ENCODE data around the gene PXMP2. TPM values are rescaled to one million over a fixed set of nuclear protein-coding genes. Genes with fewer than 3 reads are reported as not detected.

PXMP2 gene
- total RNA-seq, 1 donor from 2014 or later: 15.0 TPM

DNA sequence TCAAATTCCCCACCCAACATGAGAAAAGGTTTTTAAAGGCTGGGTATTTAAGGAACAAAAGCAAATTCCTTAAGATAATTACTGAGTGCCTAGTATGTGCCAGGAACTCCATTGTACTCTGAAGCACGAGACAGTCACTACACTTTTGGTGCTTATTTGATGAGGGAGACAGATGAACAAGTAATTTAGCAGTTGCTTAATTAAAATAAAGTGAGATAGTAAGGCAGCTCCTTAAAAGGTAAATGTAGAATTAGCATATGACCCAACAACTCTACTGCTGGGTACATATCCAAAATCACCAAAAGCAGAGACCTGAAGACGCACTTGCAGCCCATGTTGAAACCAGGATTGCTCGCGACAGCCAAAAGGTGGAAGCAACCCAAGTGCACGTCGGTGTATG, 21.6 kb upstream of the PXMP2 start:
- Histone ChIP-seq H3K4me1 (no peaks in the 10 kb centered on the region), H3K27me3 (no peaks in the 10 kb centered on the region), H3K36me3 (peaks cover 5 to 75% of the 10 kb centered on the region in 2 donors), H3K9me3 (no peaks in the 10 kb centered on the region), H3K4me3 (no peak overlapping the region), H3K27ac (no peak overlapping the region)
- intact Hi-C loops (cut with DNase I): no loop called here
- TF ChIP-seq POLR2A (IDR thresholded peaks at IDR 0.05) (no peak), POLR2AphosphoS5 (IDR thresholded peaks at IDR 0.05; ENCODE audit: insufficient read depth in 1 of 2, low read depth in 1 of 2) (no peak)
- TF ChIP-seq, protein P1, sequence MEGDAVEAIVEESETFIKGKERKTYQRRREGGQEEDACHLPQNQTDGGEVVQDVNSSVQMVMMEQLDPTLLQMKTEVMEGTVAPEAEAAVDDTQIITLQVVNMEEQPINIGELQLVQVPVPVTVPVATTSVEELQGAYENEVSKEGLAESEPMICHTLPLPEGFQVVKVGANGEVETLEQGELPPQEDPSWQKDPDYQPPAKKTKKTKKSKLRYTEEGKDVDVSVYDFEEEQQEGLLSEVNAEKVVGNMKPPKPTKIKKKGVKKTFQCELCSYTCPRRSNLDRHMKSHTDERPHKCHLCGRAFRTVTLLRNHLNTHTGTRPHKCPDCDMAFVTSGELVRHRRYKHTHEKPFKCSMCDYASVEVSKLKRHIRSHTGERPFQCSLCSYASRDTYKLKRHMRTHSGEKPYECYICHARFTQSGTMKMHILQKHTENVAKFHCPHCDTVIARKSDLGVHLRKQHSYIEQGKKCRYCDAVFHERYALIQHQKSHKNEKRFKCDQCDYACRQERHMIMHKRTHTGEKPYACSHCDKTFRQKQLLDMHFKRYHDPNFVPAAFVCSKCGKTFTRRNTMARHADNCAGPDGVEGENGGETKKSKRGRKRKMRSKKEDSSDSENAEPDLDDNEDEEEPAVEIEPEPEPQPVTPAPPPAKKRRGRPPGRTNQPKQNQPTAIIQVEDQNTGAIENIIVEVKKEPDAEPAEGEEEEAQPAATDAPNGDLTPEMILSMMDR (IDR thresholded peaks at IDR 0.05): no peak
- DNase-seq (ENCODE audit: extremely low spot score in 2 of 2): no peak

DNA sequence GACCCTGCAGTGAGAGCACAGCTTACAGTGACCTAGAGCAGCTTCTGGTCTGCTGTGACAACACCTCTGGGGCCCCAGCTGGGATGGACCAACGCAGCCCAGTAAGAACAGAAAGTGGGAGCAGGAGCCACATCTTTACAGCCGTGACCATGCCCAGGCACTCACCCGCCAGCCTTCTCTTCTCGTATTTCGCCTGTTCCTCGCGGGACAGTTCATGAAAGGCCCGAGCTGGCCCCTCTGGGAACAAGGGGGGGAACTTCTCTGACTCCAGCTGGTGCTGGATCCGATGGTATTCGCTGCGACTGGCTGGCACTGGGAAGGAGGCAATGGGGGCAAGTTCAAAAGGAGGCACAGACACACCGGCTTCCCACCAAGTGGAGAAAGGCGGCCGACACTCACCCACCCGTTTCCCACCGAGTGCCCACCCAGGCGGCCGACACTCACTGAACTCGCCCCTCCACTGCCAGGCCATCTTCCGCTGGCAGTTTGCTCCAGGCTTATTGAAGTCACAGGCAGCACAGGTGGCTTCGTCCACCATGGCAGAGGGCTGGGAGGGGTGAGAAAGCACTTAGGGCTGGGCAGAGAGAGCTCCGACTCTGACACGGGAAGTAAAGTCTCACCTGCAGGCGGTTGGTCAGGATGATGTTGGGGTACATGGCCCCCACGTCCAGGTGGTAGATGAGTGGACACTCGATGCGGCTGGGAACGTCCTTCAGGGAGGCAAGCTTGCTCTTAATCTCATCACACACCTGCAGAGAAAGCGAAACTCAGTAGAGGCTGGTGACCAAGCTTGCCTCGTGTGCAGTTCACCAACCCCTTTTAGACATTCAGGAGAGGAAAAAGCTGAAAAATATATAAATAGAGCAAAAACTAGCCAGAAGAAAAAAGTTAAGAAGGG, 18.9 kb upstream of the PXMP2 start:
- Histone ChIP-seq H3K9me3 (no peaks in the 10 kb centered on the region), H3K27ac (no peak overlapping the region), H3K4me1 (no peaks in the 10 kb centered on the region), H3K4me3 (no peak overlapping the region), H3K27me3 (no peaks in the 10 kb centered on the region), H3K36me3 (peaks cover 5 to 77% of the 10 kb centered on the region in 2 donors)
- intact Hi-C loops (cut with DNase I): no loop called here
- DNase-seq (ENCODE audit: extremely low spot score in 2 of 2): no peak
- TF ChIP-seq, protein P1 (IDR thresholded peaks at IDR 0.05): no peak
- TF ChIP-seq POLR2A (IDR thresholded peaks at IDR 0.05): no peak
- TF ChIP-seq POLR2AphosphoS5 (IDR thresholded peaks at IDR 0.05; ENCODE audit: insufficient read depth in 1 of 2, low read depth in 1 of 2): no peak

DNA sequence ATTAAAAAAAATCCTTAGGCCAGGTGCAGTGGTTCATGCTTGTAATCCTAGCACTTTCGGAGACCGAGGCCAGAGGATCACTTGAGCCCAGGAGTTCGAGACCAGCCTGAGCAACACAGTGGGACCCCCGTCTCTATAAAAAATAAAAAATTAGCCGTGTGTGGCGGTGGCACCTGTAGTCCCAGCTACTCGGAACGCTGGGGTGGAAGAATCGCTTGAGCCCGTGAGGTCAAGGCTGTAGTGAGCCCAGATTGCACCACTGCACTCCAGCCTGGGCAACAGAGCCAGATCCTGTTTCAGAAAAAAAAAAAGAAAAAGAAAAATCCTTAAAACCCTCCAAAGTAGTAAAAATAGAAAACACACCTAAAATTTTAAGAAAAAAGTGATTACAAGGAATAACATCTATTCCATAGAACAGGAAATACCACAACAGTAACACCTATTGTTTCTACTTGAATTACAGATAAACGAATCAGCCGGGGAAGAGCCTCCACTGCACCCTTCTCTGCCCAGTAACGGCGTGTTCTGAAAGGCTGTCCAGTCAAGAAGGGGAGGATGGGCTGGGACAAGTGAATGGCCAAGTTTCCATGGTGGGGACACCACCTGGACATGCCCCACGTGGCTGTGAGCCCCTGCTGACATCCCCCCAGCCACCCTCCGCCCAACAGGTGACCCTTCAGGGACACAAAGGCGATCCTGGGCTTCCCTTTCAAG, 18.1 kb upstream of the PXMP2 start:
- intact Hi-C loops (cut with DNase I): no loop called here
- no peak for DNase-seq (ENCODE audit: extremely low spot score in 2 of 2)
- Histone ChIP-seq H3K27ac (no peak overlapping the region), H3K27me3 (no peaks in the 10 kb centered on the region), H3K4me3 (no peak overlapping the region), H3K36me3 (peaks cover 5 to 70% of the 10 kb centered on the region in 2 donors), H3K4me1 (no peaks in the 10 kb centered on the region), H3K9me3 (no peaks in the 10 kb centered on the region)
- TF ChIP-seq, protein P1 (IDR thresholded peaks at IDR 0.05): no peak
- TF ChIP-seq POLR2A (IDR thresholded peaks at IDR 0.05) (no peak), POLR2AphosphoS5 (IDR thresholded peaks at IDR 0.05; ENCODE audit: insufficient read depth in 1 of 2, low read depth in 1 of 2) (no peak)

DNA sequence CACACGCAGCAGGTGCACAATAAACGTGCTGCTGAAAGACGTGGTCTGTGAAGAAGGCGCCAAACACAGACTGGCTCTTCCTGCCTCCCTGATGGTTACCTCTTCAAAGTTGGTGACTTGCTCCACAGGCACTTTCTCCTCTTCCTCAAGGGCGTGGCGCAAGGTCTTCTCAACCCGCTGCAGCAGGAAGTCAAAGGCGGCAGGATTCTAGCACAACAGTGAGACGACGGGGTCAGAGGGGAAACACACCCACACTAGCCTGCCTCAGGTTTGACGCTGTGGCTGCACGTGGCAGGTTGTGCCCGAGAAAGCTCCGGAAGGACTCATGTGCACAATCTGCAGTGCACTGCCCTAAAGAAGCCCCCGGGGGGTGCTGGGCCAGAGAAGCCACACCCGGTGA, 15.3 kb upstream of the PXMP2 start:
- TF ChIP-seq, protein P1 (IDR thresholded peaks at IDR 0.05): no peak
- TF ChIP-seq POLR2AphosphoS5 (IDR thresholded peaks at IDR 0.05; ENCODE audit: insufficient read depth in 1 of 2, low read depth in 1 of 2) (no peak), POLR2A (IDR thresholded peaks at IDR 0.05) (no peak)
- Histone ChIP-seq H3K4me1 (no peaks in the 10 kb centered on the region), H3K9me3 (no peaks in the 10 kb centered on the region), H3K4me3 (no peak overlapping the region), H3K36me3 (peaks cover 5 to 68% of the 10 kb centered on the region in 2 donors), H3K27me3 (no peaks in the 10 kb centered on the region), H3K27ac (no peak overlapping the region)
- intact Hi-C loops (cut with DNase I): no loop called here
- DNase-seq (ENCODE audit: extremely low spot score in 2 of 2): no peak
